HPDE6-E6E7 (cell line): ENCODE measurements around the gene ASIP.
"Not testable (repeated sequence)": the region's sequence is repeated elsewhere in the genome, so short reads cannot be mapped to it uniquely, and the experiment has no call there.

Source experiments
- DNase-seq: peaks from one replicate; pipeline ENCODE4 v3.0.0; 2011; ENCODE audit warnings: missing footprints; ENCODE audit errors: extremely low spot score

ASIP gene

GRCh38 chr20:34285450-34285849 is 44.2 kb downstream of the ASIP start:
- no peak for DNase-seq

DNA sequence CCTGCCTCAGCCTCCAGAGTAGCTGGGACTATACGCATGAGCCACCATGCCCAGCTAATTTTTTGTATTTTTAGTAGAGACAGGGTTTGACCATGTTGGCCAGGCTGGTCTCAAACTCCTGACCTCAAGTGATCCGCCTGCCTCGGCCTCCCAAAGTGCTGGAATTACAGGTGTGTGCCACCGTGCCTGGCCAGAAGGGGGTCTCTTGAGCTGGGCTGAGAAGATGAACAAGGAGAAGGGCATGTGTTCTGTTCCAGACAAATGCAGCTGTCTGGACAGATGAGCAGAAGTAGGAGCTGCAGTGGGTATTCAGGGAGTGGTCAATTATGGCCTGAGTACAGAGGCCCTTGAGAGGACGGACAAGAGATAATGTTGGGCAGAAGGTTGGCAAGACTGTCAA is 46.3 kb downstream of the ASIP start:
- DNase-seq: not testable (repeated sequence)

- no peak for DNase-seq
Measured at GRCh38 chr20:34290471-34290870, 49.2 kb downstream of the ASIP start.

DNA sequence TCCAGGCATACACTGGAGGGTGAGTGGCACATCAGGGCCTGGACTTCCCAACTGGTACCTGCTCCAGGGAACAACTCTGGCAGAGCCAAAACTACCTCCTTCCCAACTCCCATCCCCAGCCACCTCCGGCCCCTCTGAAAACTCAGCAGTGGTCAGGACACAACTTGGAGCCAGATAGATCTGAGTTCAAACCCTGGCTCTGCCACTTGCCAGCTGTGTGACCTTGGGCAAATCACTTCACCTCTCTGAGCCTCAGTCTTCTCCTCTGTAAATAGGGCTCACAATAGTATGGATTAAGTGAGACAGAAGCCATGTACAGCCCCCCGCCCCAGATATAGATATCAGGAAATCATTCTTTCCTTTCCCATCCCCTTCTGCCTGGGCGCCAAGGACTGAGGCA is 51.3 kb downstream of the ASIP start:
- no peak for DNase-seq

DNA sequence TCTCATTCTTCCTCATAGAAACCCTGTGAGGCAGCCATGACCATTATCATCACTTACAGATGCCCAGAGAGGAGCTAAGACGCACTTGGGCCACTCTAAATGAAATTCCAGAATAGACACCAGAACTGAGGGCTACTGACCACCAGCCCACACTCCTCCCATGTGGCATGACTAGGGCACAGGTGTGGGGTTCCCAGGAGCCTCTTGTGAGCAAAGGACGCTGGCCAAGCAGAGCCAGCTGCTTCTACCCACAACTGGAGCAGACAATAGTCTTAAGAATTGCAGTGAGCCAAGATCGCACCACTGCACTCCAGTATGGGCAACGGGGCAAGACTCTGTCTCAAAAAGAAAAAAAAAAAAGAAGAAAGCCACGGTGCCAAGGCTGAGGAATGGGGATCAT is 51.9 kb downstream of the ASIP start:
- DNase-seq: no peak

DNA sequence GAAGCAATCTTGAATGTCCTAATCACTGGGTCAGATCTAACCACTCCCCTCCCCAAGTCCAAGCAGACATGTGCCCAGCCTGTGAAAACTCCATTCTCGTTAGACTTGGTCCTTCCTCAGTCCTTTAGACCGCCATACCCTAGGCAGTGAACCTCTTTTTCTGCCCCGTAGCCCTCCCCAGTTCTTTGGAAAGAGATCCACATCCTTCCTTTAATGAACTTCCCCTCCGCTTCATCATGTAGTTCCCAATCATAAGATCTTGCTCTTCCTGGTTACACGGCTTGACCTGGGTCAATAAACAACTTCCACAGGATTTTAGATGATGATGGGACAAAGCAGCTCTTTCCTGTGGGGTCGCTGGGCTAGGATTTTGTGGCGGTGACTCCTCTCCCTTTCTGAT is 52.4 kb downstream of the ASIP start:
- DNase-seq: no peak

DNA sequence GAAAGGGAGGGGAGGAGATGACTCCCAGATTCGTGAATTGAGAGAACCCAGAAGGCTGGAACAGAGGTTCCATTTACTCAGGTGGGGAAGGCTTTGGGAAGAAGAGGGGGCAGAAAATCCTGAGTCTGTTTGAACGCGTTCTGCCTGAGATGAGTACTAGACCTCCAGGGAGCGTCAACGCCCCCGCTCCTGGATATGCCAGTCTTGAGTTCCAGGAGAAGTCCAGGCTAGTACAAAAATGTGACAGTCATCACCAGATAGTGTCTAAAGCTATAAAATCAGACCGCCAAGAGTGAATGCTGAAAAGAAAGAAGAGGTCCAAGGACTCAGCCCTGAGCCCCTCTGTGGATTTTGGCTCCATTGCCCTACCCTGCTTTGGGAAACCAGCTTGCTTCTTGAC is 53.3 kb downstream of the ASIP start:
- no peak for DNase-seq

- DNase-seq: no peak
Measured at GRCh38 chr20:34295284-34295683, 54.1 kb downstream of the ASIP start.

GRCh38 chr20:34296468-34296867 is 55.2 kb downstream of the ASIP start:
- DNase-seq: no peak

- DNase-seq: not testable (repeated sequence)
Measured at GRCh38 chr20:34298294-34298784, 57.1 kb downstream of the ASIP start.

GRCh38 chr20:34299556-34300255 is 58.5 kb downstream of the ASIP start:
- no peak for DNase-seq

DNA sequence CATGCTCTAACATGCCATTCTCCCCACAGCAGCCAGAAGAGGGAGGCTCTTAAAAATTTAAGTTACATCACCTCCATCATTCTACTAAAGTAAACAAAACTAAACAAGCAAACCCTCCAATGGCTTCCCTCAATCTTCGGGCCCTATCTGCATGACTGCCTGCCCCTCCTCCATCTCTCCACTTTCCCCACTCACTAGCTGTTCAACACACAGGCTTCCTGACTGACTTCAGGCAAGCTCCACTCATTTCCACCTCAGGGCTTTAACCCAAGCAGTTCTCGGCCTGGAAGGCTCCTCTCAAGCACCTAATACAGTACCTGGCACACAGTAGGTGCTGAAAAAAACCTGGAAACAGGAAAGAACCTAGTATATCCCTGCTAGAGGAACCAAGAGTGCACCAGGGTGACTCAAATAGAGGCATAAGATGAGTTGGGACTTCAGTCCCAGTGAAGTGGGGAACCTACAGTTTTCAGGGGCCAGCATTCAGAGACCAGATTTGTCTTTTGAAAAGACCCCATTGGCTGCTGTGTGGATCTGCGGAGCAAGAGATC is 59.1 kb downstream of the ASIP start:
- DNase-seq: no peak

GRCh38 chr20:34300809-34301586 is 59.8 kb downstream of the ASIP start:
- DNase-seq: no peak

DNA sequence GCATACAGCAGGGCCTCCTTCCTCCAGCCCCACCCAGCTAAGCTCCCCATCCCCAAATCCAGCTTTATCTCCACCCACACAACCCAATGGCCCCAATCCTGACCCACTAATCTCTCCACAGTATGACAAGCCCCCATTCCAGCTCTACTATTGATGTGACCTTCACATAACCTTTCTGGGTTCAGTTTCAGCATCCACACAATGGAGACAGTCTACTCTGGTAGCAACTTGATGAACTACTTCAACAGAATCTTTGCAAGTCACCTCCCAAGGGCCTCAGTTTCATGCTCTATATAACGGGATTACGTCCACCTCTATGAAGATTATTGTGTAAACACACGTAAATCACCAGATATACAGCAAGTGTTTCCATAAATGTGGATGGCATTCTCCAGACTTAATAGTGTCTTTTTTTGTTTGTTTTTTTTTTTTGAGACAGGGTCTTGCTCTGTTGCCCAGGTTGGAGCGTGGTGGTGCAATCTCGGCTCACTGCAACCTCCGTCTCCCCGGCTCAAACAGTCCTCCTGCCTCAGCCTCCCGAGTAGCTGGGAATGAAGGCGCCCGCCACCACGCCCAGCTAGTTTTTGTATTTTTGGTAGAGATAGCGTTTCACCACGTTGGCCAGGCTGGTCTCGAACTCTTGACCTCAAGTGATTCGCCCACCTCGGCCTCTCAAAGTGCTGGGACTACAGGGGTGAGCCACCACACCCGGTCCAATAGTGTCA is 60.5 kb downstream of the ASIP start:
- DNase-seq: no peak

- peak; percentile 65 for DNase-seq
Measured at GRCh38 chr20:34302312-34302722, 61.1 kb downstream of the ASIP start.

DNA sequence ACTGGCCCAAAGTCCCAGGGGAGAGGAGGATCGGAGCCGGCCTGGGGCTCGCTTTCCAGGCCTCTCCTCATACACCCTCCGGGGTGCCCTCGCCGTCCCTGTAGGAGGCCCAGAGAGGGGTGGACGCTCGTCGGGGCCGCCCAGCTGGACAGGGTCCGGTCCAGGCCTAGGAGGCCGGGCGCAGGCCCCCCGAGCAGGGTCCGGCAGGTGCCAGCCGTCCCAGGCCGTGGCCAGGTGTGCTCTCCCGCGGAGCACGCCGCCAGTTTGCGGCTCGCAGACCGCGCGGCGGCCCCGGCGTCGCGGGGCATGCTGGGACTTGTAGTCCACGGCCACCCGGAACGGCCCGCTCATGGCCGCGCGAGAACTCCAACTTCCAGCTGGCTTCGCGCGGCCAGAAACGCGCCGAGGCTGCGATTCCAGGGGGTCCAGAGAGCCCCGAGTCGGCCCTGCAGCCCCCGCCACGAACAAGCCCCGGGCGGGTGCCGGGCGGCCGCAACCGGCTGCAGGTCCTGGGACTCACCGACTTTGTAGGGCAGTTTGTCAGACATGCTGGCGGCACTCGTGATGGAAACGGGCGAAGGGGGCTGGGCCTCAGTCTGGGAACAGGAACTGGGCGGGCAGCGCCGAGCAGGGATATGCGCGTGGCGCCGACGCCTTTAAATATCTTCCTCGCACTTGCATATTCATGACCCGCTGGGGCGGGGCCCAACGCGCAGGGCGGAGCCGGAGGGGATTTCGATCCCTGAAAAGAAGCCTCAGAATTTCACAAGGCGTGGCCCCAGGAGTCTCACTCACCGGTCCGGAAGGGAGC is 61.7 kb downstream of the ASIP start, which contains the start of gene AHCY:
Gene AHCY, minus strand, starts transcription at position 633 of the 811 bp plus-strand sequence. Its CDS starts 85 bp downstream, at position 548.
- DNase-seq: peak; percentile 99

- no peak for DNase-seq
Measured at GRCh38 chr20:34305333-34306230, 64.4 kb downstream of the ASIP start.

DNA sequence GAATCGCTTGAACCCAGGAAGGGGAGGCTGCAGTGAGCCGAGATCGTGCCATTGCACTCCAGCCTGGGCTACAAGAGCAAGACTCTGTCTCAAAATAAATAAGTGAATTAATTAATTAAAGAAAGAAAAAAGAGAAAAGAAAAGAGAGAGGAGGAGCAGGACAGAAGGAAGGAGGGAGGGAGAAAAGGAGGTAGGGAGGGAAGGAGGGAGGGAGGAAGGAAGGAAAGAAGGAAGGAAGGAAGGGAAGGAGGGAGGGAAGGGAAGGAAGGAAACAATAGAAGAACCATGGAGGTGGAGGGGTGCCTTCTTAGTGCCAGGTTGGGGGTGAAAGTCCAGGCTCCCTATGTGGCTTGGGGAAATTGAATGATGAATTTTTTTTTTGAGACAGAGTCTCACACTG is 68.5 kb downstream of the ASIP start:
- no peak for DNase-seq

DNA sequence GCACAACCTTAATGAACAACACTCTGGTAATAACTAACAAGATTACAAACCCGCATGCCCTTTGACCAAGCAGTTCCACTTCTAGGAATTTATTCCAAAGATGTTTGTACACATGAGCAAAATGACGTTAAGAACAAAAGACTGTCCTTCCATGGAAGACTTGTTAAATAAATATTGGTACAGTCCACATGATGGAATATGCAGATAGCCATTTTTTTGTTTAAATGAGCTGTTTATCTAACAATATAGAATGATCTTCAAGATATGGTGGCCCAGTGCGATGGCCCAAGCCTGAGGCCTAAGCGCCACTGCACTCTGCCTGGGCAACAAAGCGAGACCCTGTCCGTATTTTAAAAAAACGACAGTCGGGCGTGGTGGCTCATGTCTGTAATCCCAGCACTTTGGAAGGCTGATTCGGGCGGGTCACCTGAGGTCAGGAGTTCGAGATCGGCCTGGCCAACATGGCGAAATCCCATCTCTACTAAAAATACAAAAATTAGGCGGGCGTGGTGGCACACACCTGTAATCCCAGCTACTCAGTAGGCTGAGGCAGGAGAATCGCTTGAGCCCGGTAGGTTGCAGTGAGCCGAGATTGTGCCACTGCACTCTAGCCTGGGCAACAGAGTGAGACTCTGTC is 69.4 kb downstream of the ASIP start:
- no peak for DNase-seq
